Skin of body (tissue), 2 donors: ENCODE data around the gene TNFRSF19. TPM values are rescaled to one million over a fixed set of nuclear protein-coding genes. Genes with fewer than 3 reads are reported as not detected.

Experiments
- DNase-seq: peaks from one replicate; lab custom pipeline; 2025; lab: John Stamatoyannopoulos, UW
- total RNA-seq: library from RNA; depleted of rRNA; stranded (reverse); fragments of >200 nt; gene quantifications from one replicate; pipeline ENCODE4 v1.2.3, GENCODE V29; 2014

The TNFRSF19 gene
- total RNA-seq, 1 donor from 2014 or later: 69.0 TPM

- no peak for DNase-seq
Observed at GRCh38 chr13:23627410-23627809, 57.2 kb downstream of the TNFRSF19 start.

- no peak for DNase-seq
Observed at GRCh38 chr13:23628250-23628649, 58.0 kb downstream of the TNFRSF19 start.

DNA sequence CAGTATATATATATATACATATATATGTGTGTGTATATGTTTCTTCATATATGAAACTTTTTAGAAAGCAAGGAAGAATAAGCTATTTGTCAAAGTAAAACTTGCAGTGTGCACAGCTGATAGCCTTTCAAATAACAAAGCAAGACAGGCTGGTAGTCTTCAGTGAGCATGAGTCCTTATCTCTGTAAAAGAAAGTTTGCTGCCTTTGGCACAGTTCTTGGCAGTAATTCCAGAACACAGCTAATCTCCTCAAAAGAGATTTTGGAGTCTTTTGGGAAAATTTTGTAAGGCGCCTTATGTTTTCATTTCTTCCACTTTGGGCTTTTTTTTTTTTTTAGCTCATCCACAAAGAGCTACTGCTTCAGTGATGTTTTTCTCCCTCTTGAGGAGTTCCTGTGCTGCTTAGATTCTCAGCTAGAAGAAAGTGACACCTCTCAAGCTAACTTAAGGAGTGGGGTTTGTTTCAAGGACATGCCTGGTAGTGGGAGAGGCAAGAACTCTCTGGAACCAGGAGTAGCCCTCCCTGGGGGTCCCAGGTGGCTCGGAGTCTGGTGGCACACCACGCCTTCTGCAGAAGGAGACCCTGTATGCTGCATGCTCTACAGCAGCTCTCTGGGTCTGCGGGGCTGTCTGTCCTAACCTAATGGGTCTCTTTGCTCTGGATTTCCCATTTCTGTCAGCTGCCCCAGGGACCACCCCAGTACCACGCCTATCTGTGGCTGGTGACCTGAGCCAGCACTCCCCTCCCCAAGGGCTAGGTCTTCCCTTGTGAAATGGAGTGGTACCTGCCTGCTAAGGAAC is 58.8 kb downstream of the TNFRSF19 start:
- DNase-seq: no peak

GRCh38 chr13:23629566-23630272 is 59.5 kb downstream of the TNFRSF19 start:
- no peak for DNase-seq

DNA sequence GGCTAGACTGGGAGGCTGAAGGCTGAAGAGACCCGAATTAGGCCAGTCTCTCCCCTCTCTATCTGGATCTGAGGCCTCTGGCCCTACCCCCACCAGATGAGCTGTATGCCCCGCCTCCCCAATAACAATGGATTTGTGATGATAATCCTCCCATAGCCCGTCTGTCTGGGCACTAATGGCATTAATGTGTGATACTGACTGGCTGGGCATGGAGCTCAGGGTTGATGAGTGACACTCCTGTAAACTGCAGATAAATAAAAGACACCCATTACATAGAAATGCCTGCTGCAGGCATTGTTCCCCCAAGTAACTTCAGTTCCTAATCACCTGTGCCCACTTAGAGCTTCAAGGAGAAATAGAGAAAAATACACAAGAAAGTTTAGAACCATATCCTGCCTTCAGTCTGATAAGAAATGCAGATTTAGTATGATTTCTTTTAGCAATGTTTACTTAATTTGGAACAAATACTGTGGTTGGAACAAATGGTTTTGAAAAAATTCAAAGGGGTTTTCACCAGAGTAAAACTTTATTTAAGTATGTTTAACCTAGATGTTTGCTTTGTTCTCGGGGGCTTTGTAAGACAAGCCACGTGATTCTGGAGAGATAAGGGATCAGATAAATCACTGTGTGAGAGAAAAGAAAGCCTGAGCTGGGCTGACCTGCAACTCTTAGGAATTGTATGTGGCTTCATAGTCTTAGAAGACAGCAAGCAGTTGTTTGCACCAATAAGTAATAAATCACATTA is 60.3 kb downstream of the TNFRSF19 start:
- DNase-seq: no peak

DNA sequence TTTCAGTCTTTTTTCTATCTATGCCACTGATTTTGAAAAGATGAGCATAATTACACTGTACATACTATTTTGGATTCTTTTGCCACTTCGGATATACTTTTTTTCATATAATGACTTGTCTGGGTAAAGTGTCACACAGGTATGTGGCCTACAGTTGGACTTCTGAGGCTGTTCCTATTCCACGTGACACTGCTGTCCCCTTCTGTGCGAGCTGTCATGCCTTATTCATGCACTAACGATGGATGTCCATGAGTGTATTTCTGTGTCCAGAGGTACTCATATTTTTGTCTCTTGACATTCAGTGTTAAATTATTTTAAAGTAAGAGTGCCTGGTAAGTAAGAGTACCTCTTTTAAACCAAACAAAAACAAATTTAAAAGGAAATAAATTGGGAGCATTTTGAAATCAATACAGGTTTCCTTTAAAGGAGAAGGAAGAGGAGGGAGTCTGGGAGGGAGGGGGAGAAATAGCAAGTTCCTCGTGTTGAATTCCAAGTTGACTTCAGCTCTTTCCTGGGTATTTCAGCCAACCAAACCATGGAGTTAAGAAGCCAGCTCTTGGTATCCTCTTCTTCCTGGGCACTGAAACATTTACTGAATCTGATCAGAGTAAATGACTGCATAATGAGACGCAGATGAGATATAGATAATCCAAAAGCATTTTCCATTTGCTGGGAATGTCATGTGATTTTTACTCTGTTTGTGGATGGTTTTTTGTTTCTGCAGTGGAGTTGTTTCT is 61.3 kb downstream of the TNFRSF19 start:
- no peak for DNase-seq

DNA sequence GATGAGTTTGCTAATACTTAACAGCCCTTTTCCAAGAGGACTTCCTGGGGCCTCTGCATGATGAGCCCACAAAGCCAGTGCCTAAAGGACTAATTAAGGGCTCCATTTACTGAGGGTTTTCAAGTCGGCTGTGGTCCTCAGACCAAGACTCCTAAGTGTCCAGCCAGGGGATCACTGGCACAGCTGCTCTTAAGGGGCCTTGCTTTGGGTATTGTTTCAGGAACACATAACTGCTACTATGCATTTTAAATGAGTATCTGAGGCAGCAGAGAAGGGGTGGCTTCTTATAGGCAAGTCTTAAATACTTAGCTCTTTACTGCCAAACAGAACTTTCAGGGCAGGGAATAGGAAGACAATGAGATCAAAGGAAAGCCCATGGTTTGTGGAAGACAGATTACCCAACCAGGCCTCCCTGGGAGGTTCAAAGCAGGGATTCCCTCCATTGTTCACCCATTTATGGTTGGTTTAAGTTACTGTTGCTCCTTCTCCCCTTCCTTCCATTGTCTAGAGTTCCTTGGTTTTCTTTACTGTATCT is 61.9 kb downstream of the TNFRSF19 start:
- DNase-seq: no peak

DNA sequence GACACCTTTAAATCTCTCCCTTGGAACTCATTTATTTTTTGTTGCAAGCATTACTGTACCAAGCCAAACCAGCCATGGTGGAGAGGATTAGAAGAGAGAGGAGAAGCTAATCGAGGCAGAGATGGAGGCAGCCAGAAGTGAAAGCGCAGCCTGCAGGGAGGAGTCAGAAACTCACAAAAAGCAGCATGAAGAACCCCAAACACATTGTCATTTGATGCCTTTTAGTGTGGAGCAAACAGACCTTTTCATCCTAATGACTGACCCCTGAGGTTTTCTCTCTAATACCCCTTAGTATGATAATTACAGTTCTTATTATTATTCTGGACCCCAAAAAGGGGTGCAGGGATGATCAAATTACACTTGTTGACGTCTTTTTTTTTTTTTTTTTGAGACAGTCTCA is 62.5 kb downstream of the TNFRSF19 start:
- no peak for DNase-seq

DNA sequence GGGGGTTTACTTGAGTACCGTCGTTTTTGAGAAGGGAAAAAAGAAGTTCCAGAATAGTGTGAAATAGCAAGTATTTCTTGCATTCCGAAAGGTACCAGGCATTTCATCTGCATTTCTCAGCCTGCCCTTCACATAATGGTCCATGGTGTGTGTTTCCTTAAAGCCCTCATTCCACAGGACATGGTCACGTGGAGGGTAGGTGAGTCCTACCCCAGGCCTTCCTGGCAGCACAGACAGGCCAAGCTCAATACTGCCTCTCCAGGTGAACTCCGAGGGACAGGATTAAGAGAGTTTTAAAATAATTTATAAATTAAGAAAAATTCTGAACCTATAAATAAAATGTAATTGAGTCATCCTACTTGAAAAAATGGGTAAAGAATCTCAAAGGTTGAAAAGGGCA is 64.7 kb downstream of the TNFRSF19 start:
- DNase-seq: no peak

- no peak for DNase-seq
Observed at GRCh38 chr13:23636360-23636759, 66.1 kb downstream of the TNFRSF19 start.

DNA sequence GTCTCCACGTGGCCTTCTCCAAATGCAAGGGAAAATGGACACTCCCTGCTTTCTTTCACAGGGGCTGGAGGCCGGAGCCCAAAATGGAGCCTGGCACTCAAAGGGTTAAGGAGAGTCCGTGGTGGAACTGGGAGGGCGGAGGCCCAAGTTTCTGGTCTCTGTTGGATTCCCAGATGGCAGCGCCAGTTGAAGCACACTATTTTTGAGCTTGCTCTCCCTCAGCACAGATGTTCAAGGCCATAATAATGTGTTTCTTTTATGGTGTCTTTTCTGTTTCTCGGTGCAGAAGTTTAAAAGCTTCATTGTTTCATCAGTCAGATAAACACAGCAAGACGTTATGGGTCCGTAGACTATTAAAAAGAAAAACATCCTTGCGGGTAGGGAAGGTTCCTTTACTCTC is 67.6 kb downstream of the TNFRSF19 start:
- DNase-seq: peak; percentile 47

GRCh38 chr13:23639674-23640073 is 69.5 kb downstream of the TNFRSF19 start:
- no peak for DNase-seq

GRCh38 chr13:23642110-23642509 is 71.9 kb downstream of the TNFRSF19 start:
- DNase-seq: peak; percentile 86

- DNase-seq: no peak
Observed at GRCh38 chr13:23643338-23644125, 73.3 kb downstream of the TNFRSF19 start.

DNA sequence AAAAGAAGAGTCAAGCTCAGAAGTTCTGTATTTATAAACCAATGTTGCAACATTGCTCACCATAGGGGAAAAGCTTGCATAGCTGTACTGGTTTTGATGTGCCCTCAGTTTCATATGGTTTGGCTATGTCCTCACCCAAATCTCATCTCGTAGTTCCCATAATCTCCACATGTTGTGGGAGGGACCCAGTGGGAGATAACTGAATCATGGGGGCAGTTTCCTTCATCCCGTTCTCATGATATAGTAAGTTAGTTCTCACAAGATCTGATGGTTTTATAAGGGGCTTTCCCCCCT is 73.9 kb downstream of the TNFRSF19 start:
- no peak for DNase-seq

DNA sequence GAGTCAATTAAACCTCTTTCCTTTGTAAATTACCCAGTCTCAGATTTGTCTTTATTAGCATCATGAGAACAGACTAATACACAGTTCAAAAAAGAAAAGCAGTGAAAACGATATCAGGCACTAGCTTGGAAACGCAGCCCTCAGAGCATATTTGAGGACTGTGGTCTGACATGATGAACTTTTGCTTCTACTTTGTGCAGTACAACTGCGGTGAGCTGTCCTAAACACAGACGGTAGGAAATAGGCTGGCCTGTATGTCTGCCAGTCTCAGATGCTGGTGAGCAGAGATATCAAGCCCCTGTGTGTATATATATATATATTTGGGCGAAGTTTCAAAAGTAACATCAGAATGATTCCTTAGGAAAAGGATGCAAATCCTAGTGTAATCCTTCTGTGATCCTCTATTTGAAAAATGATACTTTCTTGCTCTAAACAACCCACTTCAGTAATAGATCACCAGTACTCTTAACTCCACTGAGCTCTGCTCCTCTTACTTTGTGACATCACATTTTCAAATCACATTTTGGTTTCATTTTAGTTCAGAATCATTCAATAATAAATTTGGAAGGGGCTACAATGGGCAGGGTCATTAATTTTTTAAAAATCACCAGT is 74.4 kb downstream of the TNFRSF19 start:
- no peak for DNase-seq

DNA sequence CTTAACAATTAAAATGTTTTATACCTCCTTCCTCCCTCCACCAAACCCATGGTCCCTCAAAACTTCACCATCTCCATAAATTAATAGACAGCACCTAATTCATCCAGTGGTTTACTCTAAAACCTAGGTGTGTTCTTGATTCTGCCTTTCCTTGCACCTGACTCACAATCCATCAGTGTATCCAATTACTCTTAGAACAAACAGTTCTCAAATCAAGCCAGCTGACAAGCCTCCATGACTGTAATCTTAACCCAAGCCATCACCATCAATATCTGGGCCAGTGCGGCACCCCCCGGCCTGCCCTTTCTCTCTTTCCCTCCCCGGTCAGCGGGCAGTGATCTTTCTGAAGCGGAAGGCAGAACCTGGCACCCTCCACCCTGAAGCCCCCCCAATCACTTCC is 75.6 kb downstream of the TNFRSF19 start:
- DNase-seq: no peak

DNA sequence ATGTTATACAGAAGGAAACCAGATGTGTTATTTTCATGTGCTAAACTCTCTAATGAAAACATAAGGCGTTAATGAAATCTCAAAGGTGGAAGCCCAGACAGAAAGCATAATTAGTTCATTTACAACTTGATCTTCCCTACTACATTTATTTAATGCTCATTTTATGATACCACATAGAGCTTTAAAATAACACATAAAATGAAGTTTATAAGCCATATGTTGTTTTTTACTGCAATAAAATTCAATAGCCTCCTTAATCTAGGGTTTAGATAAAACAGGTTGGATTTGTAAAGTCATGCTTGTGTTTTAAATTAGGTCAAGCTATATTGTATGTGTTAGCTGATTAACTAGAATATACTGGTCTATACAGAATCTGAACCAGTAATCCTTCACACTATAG is 81.2 kb downstream of the TNFRSF19 start:
- peak; percentile 21 for DNase-seq

DNA sequence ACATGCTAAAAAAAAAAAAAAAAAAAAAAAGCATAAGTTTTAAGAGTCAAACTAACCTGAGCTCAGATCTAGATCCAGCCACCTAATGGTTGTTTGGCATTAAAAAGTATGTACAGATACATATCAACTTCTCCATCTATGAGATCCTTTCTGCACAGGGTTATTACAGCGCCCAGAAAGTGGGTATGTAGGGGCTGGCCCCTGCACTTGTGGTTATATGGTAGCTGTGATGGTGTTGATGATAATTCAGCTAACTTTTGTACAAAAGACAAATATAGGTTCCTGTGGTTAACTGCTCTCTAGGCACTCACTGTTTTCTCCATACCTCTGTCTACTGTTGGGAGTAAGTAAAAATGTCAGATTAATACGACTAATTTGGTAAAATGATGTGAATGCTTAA is 81.7 kb downstream of the TNFRSF19 start:
- no peak for DNase-seq
